ENCODE results near the gene SLC9A3. TPM values are rescaled to one million over a fixed set of nuclear protein-coding genes. Genes with fewer than 3 reads are reported as not detected.
"Not testable (repeated sequence)": the region's sequence is repeated elsewhere in the genome, so short reads cannot be mapped to it uniquely, and the experiment has no call there.

Gene SLC9A3
- total RNA-seq, 2 donors from 2014 or later = 1.1 to 1.6 TPM

GRCh38 chr5:477871-478270 lies 46.4 kb downstream of the SLC9A3 start:
- H3K36me3 Mint-ChIP-seq (ENCODE audit: low read depth) = no peaks in the 10 kb centered on the region
- ATAC-seq = no peak
- no peak for DNase-seq
- peaks cover 5% of the 10 kb centered on the region for H3K4me1 Mint-ChIP-seq
- H3K27me3 Mint-ChIP-seq = peaks cover 30% of the 10 kb centered on the region
- H3K4me3 Mint-ChIP-seq = no peak overlapping the region
- no peak overlapping the region for H3K27ac Mint-ChIP-seq
- no peaks in the 10 kb centered on the region for H3K9me3 ChIP-seq (ENCODE audit: control insufficient read depth, low read length, poor library complexity, severe bottlenecking)

GRCh38 chr5:477247-477646 lies 47.0 kb downstream of the SLC9A3 start:
- Mint-ChIP-seq H3K36me3 (ENCODE audit: low read depth) (no peaks in the 10 kb centered on the region), H3K27me3 (peaks cover 30% of the 10 kb centered on the region), H3K27ac (no peak overlapping the region), H3K4me1 (peaks cover 5% of the 10 kb centered on the region), H3K4me3 (no peak overlapping the region)
- ATAC-seq = no peak
- H3K9me3 ChIP-seq (ENCODE audit: control insufficient read depth, low read length, poor library complexity, severe bottlenecking) = no peaks in the 10 kb centered on the region
- no peak for DNase-seq

GRCh38 chr5:476814-477175 lies 47.5 kb downstream of the SLC9A3 start:
- ATAC-seq = no peak

GRCh38 chr5:476102-476813 lies 48.0 kb downstream of the SLC9A3 start:
- DNase-seq = peak in 1 of 3 donors; percentile 7
- Mint-ChIP-seq H3K4me3 (peak overlapping the region; percentile 3), H3K27me3 (peaks cover 27% of the 10 kb centered on the region)

More at GRCh38 chr5:476814-477175, 47.5 kb downstream of the SLC9A3 start:
- Mint-ChIP-seq H3K4me1 (peaks cover 8% of the 10 kb centered on the region), H3K4me3 (peak overlapping the region; percentile 47), H3K27ac (no peak overlapping the region), H3K27me3 (peaks cover 30% of the 10 kb centered on the region), H3K36me3 (ENCODE audit: low read depth) (no peaks in the 10 kb centered on the region)
- DNase-seq = no peak
- H3K9me3 ChIP-seq (ENCODE audit: control insufficient read depth, low read length, poor library complexity, severe bottlenecking) = no peaks in the 10 kb centered on the region

GRCh38 chr5:475704-476101 lies 48.5 kb downstream of the SLC9A3 start:
- ATAC-seq (no peak), DNase-seq (peak in 1 of 3 donors; percentile 7)
- H3K4me3 Mint-ChIP-seq = peak overlapping the region; percentile 68
- peaks cover 10% of the 10 kb centered on the region for H3K4me1 Mint-ChIP-seq
- no peak overlapping the region for H3K27ac Mint-ChIP-seq
- no peaks in the 10 kb centered on the region for H3K9me3 ChIP-seq (ENCODE audit: control insufficient read depth, low read length, poor library complexity, severe bottlenecking)
- peaks cover 25% of the 10 kb centered on the region for H3K27me3 Mint-ChIP-seq
- H3K36me3 Mint-ChIP-seq (ENCODE audit: low read depth) = no peaks in the 10 kb centered on the region

More at GRCh38 chr5:476102-476813, 48.0 kb downstream of the SLC9A3 start:
- peaks cover 10% of the 10 kb centered on the region for H3K4me1 Mint-ChIP-seq
- H3K9me3 ChIP-seq (ENCODE audit: control insufficient read depth, low read length, poor library complexity, severe bottlenecking) = no peaks in the 10 kb centered on the region
- no peak overlapping the region for H3K27ac Mint-ChIP-seq
- no peak for ATAC-seq
- no peaks in the 10 kb centered on the region for H3K36me3 Mint-ChIP-seq (ENCODE audit: low read depth)

GRCh38 chr5:474840-475661 lies 49.2 kb downstream of the SLC9A3 start:
- peak in 1 of 3 donors; percentile 21 for DNase-seq

GRCh38 chr5:474232-474839 lies 49.9 kb downstream of the SLC9A3 start:
- not testable (repeated sequence) for H3K36me3 Mint-ChIP-seq (ENCODE audit: low read depth); ATAC-seq; H3K9me3 ChIP-seq (ENCODE audit: control insufficient read depth, low read length, poor library complexity, severe bottlenecking); DNase-seq
- Mint-ChIP-seq H3K4me1 (peaks cover 10% of the 10 kb centered on the region), H3K27ac (peak overlapping the region; percentile 72), H3K4me3 (peak overlapping the region; percentile 97), H3K27me3 (peaks cover 18% of the 10 kb centered on the region)

More at GRCh38 chr5:474840-475661, 49.2 kb downstream of the SLC9A3 start:
- no peaks in the 10 kb centered on the region for H3K36me3 Mint-ChIP-seq (ENCODE audit: low read depth)
- H3K9me3 ChIP-seq (ENCODE audit: control insufficient read depth, low read length, poor library complexity, severe bottlenecking) = no peaks in the 10 kb centered on the region
- no peak overlapping the region for H3K27ac Mint-ChIP-seq
- H3K4me1 Mint-ChIP-seq = peaks cover 10% of the 10 kb centered on the region
- no peak for ATAC-seq
- peaks cover 20% of the 10 kb centered on the region for H3K27me3 Mint-ChIP-seq
- peak overlapping the region; percentile 97 for H3K4me3 Mint-ChIP-seq

GRCh38 chr5:473551-474192 lies 50.6 kb downstream of the SLC9A3 start:
- ATAC-seq (no peak), DNase-seq (no peak)
- H3K9me3 ChIP-seq (ENCODE audit: control insufficient read depth, low read length, poor library complexity, severe bottlenecking) = no peaks in the 10 kb centered on the region
- H3K4me1 Mint-ChIP-seq = peaks cover 10% of the 10 kb centered on the region
- peak overlapping the region; percentile 97 for H3K4me3 Mint-ChIP-seq
- no peaks in the 10 kb centered on the region for H3K36me3 Mint-ChIP-seq (ENCODE audit: low read depth)
- peak overlapping the region; percentile 72 for H3K27ac Mint-ChIP-seq
- H3K27me3 Mint-ChIP-seq = peaks cover 18% of the 10 kb centered on the region

- Mint-ChIP-seq H3K27ac (no peak overlapping the region), H3K4me1 (peaks cover 10% of the 10 kb centered on the region), H3K36me3 (ENCODE audit: low read depth) (no peaks in the 10 kb centered on the region), H3K4me3 (peak overlapping the region; percentile 85), H3K27me3 (peaks cover 17% of the 10 kb centered on the region)
- no peaks in the 10 kb centered on the region for H3K9me3 ChIP-seq (ENCODE audit: control insufficient read depth, low read length, poor library complexity, severe bottlenecking)
- ATAC-seq (peak; percentile 87), DNase-seq (peak; percentile 90 to 92 (median 90))
These were observed 51.3 kb downstream of the SLC9A3 start for GRCh38 chr5:472656-473550.

- ATAC-seq = no peak
- H3K9me3 ChIP-seq (ENCODE audit: control insufficient read depth, low read length, poor library complexity, severe bottlenecking) = no peaks in the 10 kb centered on the region
- Mint-ChIP-seq H3K4me3 (peak overlapping the region; percentile 85), H3K27me3 (peaks cover 10% of the 10 kb centered on the region), H3K27ac (peak overlapping the region; percentile 84), H3K4me1 (peaks cover 10% of the 10 kb centered on the region), H3K36me3 (ENCODE audit: low read depth) (no peaks in the 10 kb centered on the region)
- peak in 1 of 3 donors; percentile 13 for DNase-seq
These were observed 52.1 kb downstream of the SLC9A3 start for GRCh38 chr5:472076-472655.

- peak overlapping the region; percentile 85 for H3K4me3 Mint-ChIP-seq
- no peaks in the 10 kb centered on the region for H3K36me3 Mint-ChIP-seq (ENCODE audit: low read depth)
- H3K27ac Mint-ChIP-seq = peak overlapping the region; percentile 84
- no peak for DNase-seq
- no peaks in the 10 kb centered on the region for H3K9me3 ChIP-seq (ENCODE audit: control insufficient read depth, low read length, poor library complexity, severe bottlenecking)
- H3K27me3 Mint-ChIP-seq = peaks cover 5% of the 10 kb centered on the region
- H3K4me1 Mint-ChIP-seq = peaks cover 10% of the 10 kb centered on the region
- ATAC-seq = no peak
These were observed 52.5 kb downstream of the SLC9A3 start for GRCh38 chr5:471750-472058.
